GM18909 (cell line): ENCODE measurements around the gene SPTBN1.

ENCODE experiments used
- ATAC-seq: cut with Tn5 transposase; IDR thresholded peaks from one replicate; pipeline ENCODE4 v1.9.1; 2021; ENCODE audit warnings: mild to moderate bottlenecking; ENCODE audit not compliant: unreplicated experiment, poor library complexity

SPTBN1 gene

GRCh38 chr2:54599326-54599710, 143.2 kb downstream of the SPTBN1 start:
- no peak for ATAC-seq

GRCh38 chr2:54599914-54600313, 143.8 kb downstream of the SPTBN1 start:
- no peak for ATAC-seq

GRCh38 chr2:54601339-54601738, 145.2 kb downstream of the SPTBN1 start:
- ATAC-seq, result no peak

GRCh38 chr2:54602736-54603322, 146.7 kb downstream of the SPTBN1 start:
- ATAC-seq, result no peak

- ATAC-seq, result no peak
Measured at GRCh38 chr2:54603357-54603756, 147.2 kb downstream of the SPTBN1 start.

GRCh38 chr2:54603796-54604195, 147.7 kb downstream of the SPTBN1 start:
- no peak for ATAC-seq

GRCh38 chr2:54604871-54605270, 148.7 kb downstream of the SPTBN1 start:
- no peak for ATAC-seq

GRCh38 chr2:54605836-54606235, 149.7 kb downstream of the SPTBN1 start:
- no peak for ATAC-seq

- no peak for ATAC-seq
Measured at GRCh38 chr2:54606393-54606958, 150.3 kb downstream of the SPTBN1 start.

GRCh38 chr2:54608224-54608623, 152.1 kb downstream of the SPTBN1 start:
- ATAC-seq, result no peak

GRCh38 chr2:54609241-54609640, 153.1 kb downstream of the SPTBN1 start:
- no peak for ATAC-seq

GRCh38 chr2:54609647-54610046, 153.5 kb downstream of the SPTBN1 start:
- no peak for ATAC-seq

- no peak for ATAC-seq
Measured at GRCh38 chr2:54610700-54611099, 154.6 kb downstream of the SPTBN1 start.

- no peak for ATAC-seq
Measured at GRCh38 chr2:54611830-54612545, 155.9 kb downstream of the SPTBN1 start.

- no peak for ATAC-seq
Measured at GRCh38 chr2:54613386-54613785, 157.3 kb downstream of the SPTBN1 start.

- ATAC-seq, result peak; percentile 71
Measured at GRCh38 chr2:54613794-54614257, 157.7 kb downstream of the SPTBN1 start.

- no peak for ATAC-seq
Measured at GRCh38 chr2:54614819-54615218, 158.7 kb downstream of the SPTBN1 start.

GRCh38 chr2:54615832-54616534, 159.9 kb downstream of the SPTBN1 start:
- ATAC-seq, result no peak

GRCh38 chr2:54617409-54617808, 161.3 kb downstream of the SPTBN1 start:
- no peak for ATAC-seq

GRCh38 chr2:54618646-54619565, 162.8 kb downstream of the SPTBN1 start:
- no peak for ATAC-seq
